MG63 (cell line): ENCODE results near the gene JAZF1. TPM values are rescaled to one million over a fixed set of nuclear protein-coding genes. Genes with fewer than 3 reads are reported as not detected.

Experiments
- DNase-seq: peaks from one replicate; pipeline ENCODE4 v3.0.0-alpha.2; 2020
- H3K27me3 ChIP-seq: fragments of 250-450 bp; sonication (Bioruptor Pico); 2 replicates; pipeline ENCODE4 v1.5.1; 2020; ENCODE audit warnings: mild to moderate bottlenecking, moderate library complexity
- H3K36me3 ChIP-seq: fragments of 250-450 bp; sonication (Bioruptor Pico); 2 replicates; pipeline ENCODE4 v1.5.1; 2020; ENCODE audit warnings: mild to moderate bottlenecking, moderate library complexity
- H3K4me3 ChIP-seq: fragments of 250-450 bp; sonication (Bioruptor Pico); 2 replicates; pipeline ENCODE4 v1.5.1; 2020; ENCODE audit warnings: mild to moderate bottlenecking, moderate library complexity
- H3K9me3 ChIP-seq: fragments of 250-450 bp; sonication (Bioruptor Pico); 2 replicates; pipeline ENCODE4 v1.5.1; 2020; ENCODE audit warnings: mild to moderate bottlenecking, moderate library complexity
- total RNA-seq: library from RNA; depleted of rRNA; stranded (reverse); fragments of >200 nt; shearing (Covaris generic); gene quantifications from 2 replicates; pipeline ENCODE4 v1.2.3, GENCODE V29; 2014; ENCODE audit warnings: low replicate concordance

Gene JAZF1
- total RNA-seq, 1 experiment from 2014 or later = 7.6 TPM

- DNase-seq = no peak
- H3K4me3 ChIP-seq = no peak overlapping the region
- H3K27me3 ChIP-seq = no peaks in the 10 kb centered on the region
- no peaks in the 10 kb centered on the region for H3K36me3 ChIP-seq
- H3K9me3 ChIP-seq = no peaks in the 10 kb centered on the region
These were observed 20.0 kb upstream of the JAZF1 start for GRCh38 chr7:28200598-28200997.

- Histone ChIP-seq H3K36me3 (no peaks in the 10 kb centered on the region), H3K27me3 (no peaks in the 10 kb centered on the region), H3K4me3 (no peak overlapping the region), H3K9me3 (no peaks in the 10 kb centered on the region)
- DNase-seq = no peak
These were observed 18.5 kb upstream of the JAZF1 start for GRCh38 chr7:28199021-28199510.

GRCh38 chr7:28195910-28196620, 15.5 kb upstream of the JAZF1 start:
- H3K36me3 ChIP-seq = no peaks in the 10 kb centered on the region
- DNase-seq = no peak
- no peaks in the 10 kb centered on the region for H3K9me3 ChIP-seq
- H3K27me3 ChIP-seq = no peaks in the 10 kb centered on the region
- no peak overlapping the region for H3K4me3 ChIP-seq

- H3K4me3 ChIP-seq = no peak overlapping the region
- no peaks in the 10 kb centered on the region for H3K36me3 ChIP-seq
- H3K27me3 ChIP-seq = no peaks in the 10 kb centered on the region
- H3K9me3 ChIP-seq = no peaks in the 10 kb centered on the region
- peak; percentile 48 for DNase-seq
These were observed 12.4 kb upstream of the JAZF1 start for GRCh38 chr7:28192786-28193585.

GRCh38 chr7:28191751-28192150, 11.2 kb upstream of the JAZF1 start:
- H3K4me3 ChIP-seq = no peak overlapping the region
- no peaks in the 10 kb centered on the region for H3K27me3 ChIP-seq
- no peak for DNase-seq
- H3K9me3 ChIP-seq = no peaks in the 10 kb centered on the region
- no peaks in the 10 kb centered on the region for H3K36me3 ChIP-seq

DNA sequence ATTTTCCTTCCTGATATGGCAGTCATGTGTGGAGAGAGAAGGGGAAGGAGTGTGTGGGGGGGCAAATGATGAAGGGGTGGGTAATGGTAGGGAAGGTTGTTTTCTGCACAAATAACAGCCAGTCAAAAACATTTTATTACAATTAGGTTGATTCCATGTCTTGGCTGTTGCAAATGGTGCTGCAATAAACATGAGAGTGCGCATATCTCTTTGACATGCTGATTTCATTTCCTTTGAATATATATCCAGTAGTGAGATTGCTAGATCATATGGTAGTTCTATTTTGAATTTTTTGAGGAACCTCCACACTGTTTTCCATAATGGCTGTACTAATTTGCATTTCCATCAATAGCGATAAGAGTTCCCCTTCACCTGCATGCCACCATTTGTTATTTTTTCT, 10.6 kb upstream of the JAZF1 start:
- Histone ChIP-seq H3K27me3 (no peaks in the 10 kb centered on the region), H3K4me3 (no peak overlapping the region), H3K36me3 (no peaks in the 10 kb centered on the region), H3K9me3 (no peaks in the 10 kb centered on the region)
- DNase-seq = no peak

GRCh38 chr7:28190077-28190710, 9.6 kb upstream of the JAZF1 start:
- Histone ChIP-seq H3K27me3 (no peaks in the 10 kb centered on the region), H3K9me3 (no peaks in the 10 kb centered on the region), H3K4me3 (no peak overlapping the region), H3K36me3 (no peaks in the 10 kb centered on the region)
- peak; percentile 37 for DNase-seq

GRCh38 chr7:28187012-28187411, 6.4 kb upstream of the JAZF1 start:
- H3K36me3 ChIP-seq = no peaks in the 10 kb centered on the region
- no peaks in the 10 kb centered on the region for H3K9me3 ChIP-seq
- no peaks in the 10 kb centered on the region for H3K27me3 ChIP-seq
- DNase-seq = no peak
- H3K4me3 ChIP-seq = no peak overlapping the region

DNA sequence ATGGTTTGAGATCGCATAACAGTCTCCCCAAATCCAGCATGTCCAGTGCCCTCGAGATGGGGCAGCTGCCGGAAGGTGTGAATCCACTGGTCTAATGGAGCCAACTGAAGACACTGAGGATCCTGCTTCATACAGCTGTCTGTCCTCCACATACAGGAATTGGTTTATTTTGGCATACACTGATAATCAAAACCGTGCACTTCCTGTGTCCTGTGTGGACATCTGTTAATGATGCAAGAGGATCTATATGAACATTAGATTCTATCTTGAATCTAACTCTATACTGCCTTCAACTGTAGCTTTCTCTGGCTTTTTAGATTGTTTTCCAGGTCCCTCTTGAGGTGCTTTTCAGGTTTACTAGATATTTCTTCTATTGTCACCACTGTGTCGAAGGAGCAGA, 3.0 kb upstream of the JAZF1 start:
- DNase-seq = no peak
- Histone ChIP-seq H3K9me3 (no peaks in the 10 kb centered on the region), H3K36me3 (no peaks in the 10 kb centered on the region)

DNA sequence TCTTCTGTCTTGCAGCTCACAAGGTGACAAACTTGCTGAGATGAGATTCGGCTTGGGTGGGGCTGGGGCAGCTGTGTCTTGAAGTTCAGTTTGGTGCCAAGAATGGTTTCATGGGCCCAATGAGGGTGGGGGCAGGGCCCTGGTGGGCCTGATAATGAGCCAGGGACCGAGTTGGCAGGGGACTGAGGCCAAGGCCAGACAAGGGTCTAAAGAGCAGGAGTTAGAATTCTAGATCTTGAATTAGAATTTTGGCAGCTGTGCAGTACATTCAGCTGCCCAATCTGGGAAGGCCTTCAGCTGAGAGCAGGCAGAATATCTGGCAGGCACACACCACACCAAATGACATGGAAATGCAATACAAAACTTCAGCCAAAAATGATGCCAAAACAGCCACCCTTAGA, 1.5 kb upstream of the JAZF1 start:
- peak; percentile 23 for DNase-seq
- Histone ChIP-seq H3K4me3 (no peak overlapping the region), H3K9me3 (no peaks in the 10 kb centered on the region), H3K36me3 (no peaks in the 10 kb centered on the region), H3K27me3 (no peaks in the 10 kb centered on the region)

More for the DNA sequence above, 3.0 kb upstream of the JAZF1 start:
- no peaks in the 10 kb centered on the region for H3K27me3 ChIP-seq
- no peak overlapping the region for H3K4me3 ChIP-seq

- H3K4me3 ChIP-seq = peak overlapping the region; percentile 74
- H3K36me3 ChIP-seq = no peaks in the 10 kb centered on the region
- no peaks in the 10 kb centered on the region for H3K27me3 ChIP-seq
- H3K9me3 ChIP-seq = no peaks in the 10 kb centered on the region
- DNase-seq = no peak
These were observed 821 bp upstream of the JAZF1 start for GRCh38 chr7:28181416-28181815.

DNA sequence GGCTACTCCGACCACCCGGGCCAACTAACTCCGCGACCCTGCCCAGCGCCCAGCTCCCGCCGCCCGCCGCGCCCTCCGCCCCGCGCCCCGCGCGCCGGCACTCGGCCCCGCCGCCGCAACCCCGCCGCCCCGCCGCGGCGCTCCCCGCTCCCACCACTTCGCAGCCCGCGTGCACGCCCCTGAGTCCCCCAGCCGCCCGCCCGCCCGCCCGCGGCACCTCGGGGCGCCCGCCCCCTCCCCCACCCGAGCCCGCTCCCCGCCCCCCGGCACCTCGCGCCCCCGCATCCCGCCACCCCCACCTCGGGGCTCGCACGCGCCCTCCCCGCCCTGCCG, 598 bp downstream of the JAZF1 start:
- H3K4me3 ChIP-seq = peak overlapping the region; percentile 74
- DNase-seq = no peak
- H3K36me3 ChIP-seq = no peaks in the 10 kb centered on the region
- H3K27me3 ChIP-seq = no peaks in the 10 kb centered on the region
- no peaks in the 10 kb centered on the region for H3K9me3 ChIP-seq

DNA sequence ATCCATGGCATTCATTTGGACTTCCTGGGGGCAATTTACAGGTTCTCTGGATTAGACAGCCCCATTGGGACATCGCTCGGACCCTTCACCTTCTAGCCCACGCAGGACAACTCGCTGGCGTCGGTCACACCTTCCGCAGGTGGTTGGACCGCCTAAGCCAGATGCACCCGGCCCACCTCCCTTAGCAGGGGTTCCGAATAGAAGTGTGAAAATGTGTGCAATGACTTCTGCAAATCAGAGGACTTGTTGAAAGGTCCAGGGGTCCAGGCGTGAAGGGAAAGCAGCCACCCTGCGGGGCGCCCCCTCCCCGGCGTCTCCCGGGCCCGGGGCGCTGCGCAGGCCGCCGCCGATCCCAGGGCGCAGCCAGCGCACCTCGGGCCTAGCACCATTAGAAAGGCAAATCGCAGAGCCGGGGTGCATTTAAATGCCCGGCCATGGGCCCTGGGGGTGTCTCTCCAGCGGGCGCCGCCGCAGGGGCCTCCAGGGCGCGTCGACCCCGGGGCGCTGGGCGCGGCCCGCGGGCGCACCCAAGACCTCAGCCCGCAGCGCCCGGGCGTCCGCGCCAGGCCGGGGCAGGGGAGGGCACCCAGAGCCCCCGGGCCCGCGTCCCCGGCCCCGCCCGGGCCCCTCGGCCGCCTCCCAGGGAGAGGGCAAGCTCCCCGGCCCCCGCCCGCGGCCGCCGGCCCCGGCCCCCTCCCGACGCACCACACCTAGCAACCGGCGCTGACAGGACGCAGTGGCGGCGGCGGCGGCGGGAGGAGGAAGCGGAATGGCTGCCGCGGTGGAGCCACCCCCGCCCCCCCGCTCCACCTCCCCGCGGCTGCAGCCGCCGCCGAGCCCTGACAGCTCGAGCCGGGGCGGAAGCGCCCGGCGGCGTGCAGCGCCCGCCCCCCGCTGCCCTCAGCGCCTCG, 1.2 kb downstream of the JAZF1 start:
- no peaks in the 10 kb centered on the region for H3K27me3 ChIP-seq
- peak overlapping the region; percentile 52 for H3K4me3 ChIP-seq
- DNase-seq = peak; percentile 80
- H3K9me3 ChIP-seq = no peaks in the 10 kb centered on the region
- H3K36me3 ChIP-seq = no peaks in the 10 kb centered on the region

DNA sequence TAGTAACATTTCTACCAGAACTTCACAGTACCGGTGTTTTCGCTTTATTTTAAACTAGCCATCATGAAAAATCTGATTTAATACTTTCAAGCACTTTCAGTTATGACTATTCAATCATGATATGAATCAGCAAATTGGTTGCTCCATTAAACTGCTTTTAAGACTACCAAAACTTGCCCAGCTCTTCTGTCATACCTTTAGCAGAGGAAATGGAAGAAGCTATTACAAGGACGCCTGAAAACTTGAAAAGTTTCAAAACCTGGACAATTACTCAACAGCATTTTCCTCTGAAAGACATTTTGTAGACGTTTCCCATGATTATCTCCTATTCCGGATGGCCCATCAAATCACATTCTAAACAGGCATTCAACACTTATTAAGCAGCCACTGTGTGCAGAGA, 2.0 kb downstream of the JAZF1 start:
- no peaks in the 10 kb centered on the region for H3K36me3 ChIP-seq
- H3K27me3 ChIP-seq = no peaks in the 10 kb centered on the region
- H3K4me3 ChIP-seq = peak overlapping the region; percentile 52
- H3K9me3 ChIP-seq = no peaks in the 10 kb centered on the region
- DNase-seq = no peak

GRCh38 chr7:28177836-28178235, 2.8 kb downstream of the JAZF1 start:
- Histone ChIP-seq H3K36me3 (no peaks in the 10 kb centered on the region; the same call in 1 of the 2 replicates), H3K4me3 (no peak overlapping the region), H3K9me3 (no peaks in the 10 kb centered on the region), H3K27me3 (no peaks in the 10 kb centered on the region)
- DNase-seq = no peak

DNA sequence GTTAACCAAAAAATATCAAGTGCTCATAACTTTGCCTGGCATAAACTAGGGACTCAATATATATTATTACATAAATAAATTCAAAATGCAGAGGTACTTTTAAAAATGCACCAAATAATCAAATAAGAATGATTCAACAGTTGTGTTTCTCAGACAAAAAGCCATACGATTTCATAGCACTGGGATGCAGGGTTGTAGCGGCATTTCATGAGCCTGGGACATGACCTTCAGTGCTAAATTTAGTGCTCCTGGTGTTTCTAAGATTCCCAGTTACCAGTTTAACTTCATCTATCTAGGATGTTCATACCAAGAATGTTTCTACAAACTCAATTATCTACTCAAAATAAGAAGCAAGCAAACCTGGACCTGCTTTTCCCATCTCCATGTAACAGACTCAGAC, 4.0 kb downstream of the JAZF1 start:
- Histone ChIP-seq H3K27me3 (no peaks in the 10 kb centered on the region), H3K9me3 (no peaks in the 10 kb centered on the region), H3K36me3 (no peaks in the 10 kb centered on the region; the same call in 1 of the 2 replicates), H3K4me3 (no peak overlapping the region)
- DNase-seq = no peak
